Stimulated activated CD8-positive, alpha-beta memory T cell treated with anti-CD3 and anti-CD28 coated beads, Interleukin-12 subunit alpha, Interleukin-12 subunit beta, amount 100 ng/mL, for 4 hours (primary cell): ENCODE measurements around the gene RNF182.
"Not testable (repeated sequence)": the region's sequence is repeated elsewhere in the genome, so short reads cannot be mapped to it uniquely, and the experiment has no call there.

Source experiments
- DNase-seq: peaks from one replicate; pipeline ENCODE4 v3.0.0-alpha.2; 2020; ENCODE audit warnings: low read depth

RNF182 gene

GRCh38 chr6:13917141-13917540, 7.6 kb upstream of the RNF182 start:
- no peak for DNase-seq

GRCh38 chr6:13918686-13919250, 6.0 kb upstream of the RNF182 start:
- DNase-seq = no peak

GRCh38 chr6:13919861-13920260, 4.9 kb upstream of the RNF182 start:
- no peak for DNase-seq

- no peak for DNase-seq
These were observed 4.2 kb upstream of the RNF182 start for GRCh38 chr6:13920552-13920951.

GRCh38 chr6:13922750-13923149, 2.0 kb upstream of the RNF182 start:
- no peak for DNase-seq

GRCh38 chr6:13923527-13924145, 1.1 kb upstream of the RNF182 start:
- no peak for DNase-seq

GRCh38 chr6:13924146-13924948, 405 bp upstream of the RNF182 start:
- no peak for DNase-seq

GRCh38 chr6:13926378-13926777, 1.6 kb downstream of the RNF182 start:
- DNase-seq = no peak

- no peak for DNase-seq
These were observed 2.5 kb downstream of the RNF182 start for GRCh38 chr6:13927203-13927602.

- DNase-seq = no peak
These were observed 4.4 kb downstream of the RNF182 start for GRCh38 chr6:13929196-13929595.

- no peak for DNase-seq
These were observed 7.1 kb downstream of the RNF182 start for GRCh38 chr6:13931797-13932402.

GRCh38 chr6:13932785-13933184, 8.0 kb downstream of the RNF182 start:
- no peak for DNase-seq

- DNase-seq = no peak
These were observed 10.0 kb downstream of the RNF182 start for GRCh38 chr6:13934721-13935120.

- no peak for DNase-seq
These were observed 10.6 kb downstream of the RNF182 start for GRCh38 chr6:13935190-13935880.

GRCh38 chr6:13935881-13936261, 11.1 kb downstream of the RNF182 start:
- DNase-seq = not testable (repeated sequence)

- no peak for DNase-seq
These were observed 17.1 kb downstream of the RNF182 start for GRCh38 chr6:13941902-13942301.

- DNase-seq = no peak
These were observed 19.2 kb downstream of the RNF182 start for GRCh38 chr6:13943943-13944342.

- no peak for DNase-seq
These were observed 21.8 kb downstream of the RNF182 start for GRCh38 chr6:13946506-13946905.

GRCh38 chr6:13947611-13948178, 22.9 kb downstream of the RNF182 start:
- DNase-seq = no peak

- no peak for DNase-seq
These were observed 27.3 kb downstream of the RNF182 start for GRCh38 chr6:13952101-13952500.

- no peak for DNase-seq
These were observed 28.4 kb downstream of the RNF182 start for GRCh38 chr6:13953061-13953705.
